Hepatocyte (in vitro differentiated cells): ENCODE results near the gene TRIM36. TPM values are rescaled to one million over a fixed set of nuclear protein-coding genes. Genes with fewer than 3 reads are reported as not detected.

Experiments used
- DNase-seq: peaks from one replicate; pipeline ENCODE4 v3.0.0-alpha.2; 2016; ENCODE audit warnings: low spot score
- H2AFZ ChIP-seq: fragments of 200-600 bp; sonication (generic); 2 replicates; pipeline ENCODE4 v1.6.0; 2016; ENCODE audit warnings: antibody characterized with exemption, mild to moderate bottlenecking
- H3K27ac ChIP-seq: fragments of 200-600 bp; sonication (generic); 2 replicates; pipeline ENCODE4 v1.5.1; 2016; ENCODE audit warnings: mild to moderate bottlenecking
- H3K27me3 ChIP-seq: fragments of 200-600 bp; sonication (generic); 2 replicates; pipeline ENCODE4 v1.6.1; 2016
- H3K36me3 ChIP-seq: fragments of 200-600 bp; sonication (generic); replicated peaks from 2 replicates; pipeline ENCODE4 v1.5.1; 2016; ENCODE audit warnings: low read depth; ENCODE audit not compliant: insufficient read depth
- H3K4me1 ChIP-seq: fragments of 200-600 bp; sonication (generic); 2 replicates; pipeline ENCODE4 v1.5.1; 2016; ENCODE audit warnings: mild to moderate bottlenecking, moderate library complexity; ENCODE audit not compliant: insufficient read depth
- H3K4me2 ChIP-seq: fragments of 200-600 bp; sonication (generic); 2 replicates; pipeline ENCODE4 v1.6.0; 2016
- H3K4me3 ChIP-seq: fragments of 200-600 bp; sonication (generic); 2 replicates; pipeline ENCODE4 v1.5.1; 2016; ENCODE audit warnings: mild to moderate bottlenecking
- H3K79me2 ChIP-seq: fragments of 200-600 bp; sonication (generic); 2 replicates; pipeline ENCODE4 v1.6.0; 2017; ENCODE audit warnings: mild to moderate bottlenecking
- H3K9me2 ChIP-seq: fragments of 200-600 bp; sonication (generic); replicated peaks from 2 replicates; pipeline ENCODE4 v1.6.0; 2017; ENCODE audit warnings: mild to moderate bottlenecking; ENCODE audit not compliant: insufficient read depth
- H3K9me3 ChIP-seq: fragments of 200-600 bp; sonication (generic); 2 replicates; pipeline ENCODE4 v1.5.1; 2016; ENCODE audit warnings: low read depth, mild to moderate bottlenecking
- H4K20me1 ChIP-seq: fragments of 200-600 bp; sonication (generic); 2 replicates; pipeline ENCODE4 v1.6.0; 2016; ENCODE audit warnings: mild to moderate bottlenecking; ENCODE audit not compliant: insufficient read depth, poor library complexity, severe bottlenecking
- EZH2 ChIP-seq: fragments of 200-600 bp; sonication (generic); IDR thresholded peaks from 2 replicates; pipeline ENCODE4 v1.6.1; 2016; ENCODE audit warnings: antibody characterized with exemption, mild to moderate bottlenecking, borderline replicate concordance
- EZH2phosphoT487 ChIP-seq: fragments of 200-600 bp; sonication (generic); IDR thresholded peaks from one replicate; pipeline ENCODE4 v1.6.1; 2018; ENCODE audit warnings: antibody characterized with exemption, mild to moderate bottlenecking, low read depth, moderate library complexity; ENCODE audit not compliant: unreplicated experiment, severe bottlenecking
- WGBS: methylation state at CpG from one replicate; pipeline ENCODE4 v1.1.6; 2016; ENCODE audit warnings: low lambda C conversion rate; ENCODE audit errors: missing lambda C conversion rate; 5-methylcytosine and 5-hydroxymethylcytosine counted together
- polyA plus RNA-seq: library from polyadenylated mRNA; unstranded; fragments of >200 nt; fragmentation: Nextera tagmentation; extraction: Ambion mirVana; gene quantifications from 2 replicates; pipeline ENCODE4 v1.2.1, GENCODE V29; 2016
- total RNA-seq: library from RNA; depleted of rRNA; stranded (reverse); fragments of >200 nt; gene quantifications from 2 replicates; pipeline ENCODE4 v1.2.3, GENCODE V29; 2014
- TF ChIP-seq, protein P1 (sequence below): fragments of 200-600 bp; sonication (generic); IDR thresholded peaks from 2 replicates; pipeline ENCODE4 v1.5.1; 2016; ENCODE audit warnings: antibody characterized with exemption, mild to moderate bottlenecking; ENCODE audit not compliant: poor library complexity

The TRIM36 gene
- total and polyA plus RNA-seq, 2 experiments from 2014 or later = 1.3 to 3.1 TPM

DNA sequence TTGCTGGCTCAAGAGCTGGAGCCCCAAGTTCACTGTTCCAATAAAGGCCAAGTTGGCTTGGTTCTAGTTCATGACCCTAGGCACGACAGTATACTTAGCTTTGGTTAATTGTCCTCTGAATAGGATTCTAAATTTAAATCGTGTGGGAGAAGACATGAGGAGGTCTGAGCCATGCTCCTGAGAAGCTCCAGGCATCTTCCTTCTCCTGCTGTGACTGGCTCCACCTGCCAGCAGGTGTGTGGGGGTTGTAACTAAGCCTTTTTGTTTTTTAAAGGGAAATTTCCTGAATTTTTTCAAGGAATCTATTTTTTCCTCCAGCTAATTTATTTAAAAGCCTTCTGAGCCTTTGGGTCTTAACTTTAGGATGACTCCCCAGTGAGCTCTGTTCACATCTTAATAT, 20.2 kb upstream of the TRIM36 start:
- WGBS = 31% methylated on average over 2 of the region's 2 CpGs
- Histone ChIP-seq H3K27ac (no peak overlapping the region), H3K27me3 (no peaks in the 10 kb centered on the region), H4K20me1 (no peaks in the 10 kb centered on the region), H3K79me2 (no peaks in the 10 kb centered on the region), H3K4me1 (peaks cover 6% of the 10 kb centered on the region), H3K4me2 (no peak overlapping the region), H3K9me2 (no peaks in the 10 kb centered on the region), H2AFZ (no peak overlapping the region), H3K4me3 (no peak overlapping the region), H3K36me3 (no peaks in the 10 kb centered on the region), H3K9me3 (no peaks in the 10 kb centered on the region)
- DNase-seq = no peak
- TF ChIP-seq EZH2 (no peak), EZH2phosphoT487 (no peak)
- TF ChIP-seq, protein P1, sequence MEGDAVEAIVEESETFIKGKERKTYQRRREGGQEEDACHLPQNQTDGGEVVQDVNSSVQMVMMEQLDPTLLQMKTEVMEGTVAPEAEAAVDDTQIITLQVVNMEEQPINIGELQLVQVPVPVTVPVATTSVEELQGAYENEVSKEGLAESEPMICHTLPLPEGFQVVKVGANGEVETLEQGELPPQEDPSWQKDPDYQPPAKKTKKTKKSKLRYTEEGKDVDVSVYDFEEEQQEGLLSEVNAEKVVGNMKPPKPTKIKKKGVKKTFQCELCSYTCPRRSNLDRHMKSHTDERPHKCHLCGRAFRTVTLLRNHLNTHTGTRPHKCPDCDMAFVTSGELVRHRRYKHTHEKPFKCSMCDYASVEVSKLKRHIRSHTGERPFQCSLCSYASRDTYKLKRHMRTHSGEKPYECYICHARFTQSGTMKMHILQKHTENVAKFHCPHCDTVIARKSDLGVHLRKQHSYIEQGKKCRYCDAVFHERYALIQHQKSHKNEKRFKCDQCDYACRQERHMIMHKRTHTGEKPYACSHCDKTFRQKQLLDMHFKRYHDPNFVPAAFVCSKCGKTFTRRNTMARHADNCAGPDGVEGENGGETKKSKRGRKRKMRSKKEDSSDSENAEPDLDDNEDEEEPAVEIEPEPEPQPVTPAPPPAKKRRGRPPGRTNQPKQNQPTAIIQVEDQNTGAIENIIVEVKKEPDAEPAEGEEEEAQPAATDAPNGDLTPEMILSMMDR = no peak

DNA sequence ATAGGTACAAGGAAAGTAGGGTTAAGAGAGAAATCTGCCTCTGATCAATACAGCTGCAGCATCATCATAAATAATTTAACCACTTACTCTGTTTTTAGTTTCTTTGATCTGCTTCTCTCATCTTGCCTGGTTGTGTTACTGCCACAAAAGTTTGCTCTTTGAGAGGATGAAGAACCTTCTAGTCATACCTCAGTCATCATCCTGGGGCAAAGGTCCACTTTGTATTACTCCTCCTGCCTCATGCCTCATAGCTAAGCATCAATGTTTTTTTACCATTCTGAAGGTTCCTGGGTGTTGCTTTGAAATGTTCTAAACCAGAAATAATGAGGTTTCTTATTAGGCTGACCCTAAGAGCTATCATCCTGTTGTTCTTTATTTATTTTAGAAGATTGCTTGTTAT, 17.1 kb upstream of the TRIM36 start:
- no peak overlapping the region for H3K4me3 ChIP-seq
- H3K27me3 ChIP-seq = peaks cover 23% of the 10 kb centered on the region
- no peak overlapping the region for H2AFZ ChIP-seq
- DNase-seq = no peak
- H3K9me2 ChIP-seq = no peaks in the 10 kb centered on the region
- TF ChIP-seq, protein P1 = no peak
- H3K9me3 ChIP-seq = no peaks in the 10 kb centered on the region
- no peaks in the 10 kb centered on the region for H3K4me1 ChIP-seq
- no peak overlapping the region for H3K27ac ChIP-seq
- no peak overlapping the region for H3K4me2 ChIP-seq
- H4K20me1 ChIP-seq = no peaks in the 10 kb centered on the region
- H3K79me2 ChIP-seq = no peaks in the 10 kb centered on the region
- no peaks in the 10 kb centered on the region for H3K36me3 ChIP-seq

DNA sequence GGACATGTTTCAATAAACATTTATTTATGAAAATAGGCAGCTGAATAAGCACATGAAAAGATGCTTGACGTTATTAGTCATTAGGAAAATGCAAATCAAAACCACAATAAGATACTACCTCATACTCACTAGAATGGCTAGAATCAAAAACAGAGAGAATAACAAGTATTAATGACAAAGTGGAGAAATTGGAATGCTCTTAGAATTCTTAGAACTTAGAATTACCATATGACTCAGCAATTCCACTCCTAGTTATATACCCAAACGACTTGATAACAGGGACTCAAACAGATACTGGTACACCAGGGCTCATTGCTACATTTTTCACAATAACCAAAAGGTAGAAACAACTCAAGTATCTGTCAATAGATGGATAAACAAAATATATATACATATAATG, 15.1 kb upstream of the TRIM36 start:
- no peak overlapping the region for H3K27ac ChIP-seq
- H3K9me3 ChIP-seq = no peaks in the 10 kb centered on the region
- WGBS = 68% methylated on average over 2 of the region's 2 CpGs
- peaks cover 44% of the 10 kb centered on the region for H3K27me3 ChIP-seq
- TF ChIP-seq, protein P1 = no peak
- TF ChIP-seq EZH2 (no peak), EZH2phosphoT487 (no peak)
- H3K4me3 ChIP-seq = no peak overlapping the region
- H3K36me3 ChIP-seq = no peaks in the 10 kb centered on the region
- no peaks in the 10 kb centered on the region for H3K79me2 ChIP-seq
- H4K20me1 ChIP-seq = no peaks in the 10 kb centered on the region
- DNase-seq = no peak
- no peak overlapping the region for H3K4me2 ChIP-seq
- no peak overlapping the region for H2AFZ ChIP-seq
- H3K4me1 ChIP-seq = no peaks in the 10 kb centered on the region
- no peaks in the 10 kb centered on the region for H3K9me2 ChIP-seq

DNA sequence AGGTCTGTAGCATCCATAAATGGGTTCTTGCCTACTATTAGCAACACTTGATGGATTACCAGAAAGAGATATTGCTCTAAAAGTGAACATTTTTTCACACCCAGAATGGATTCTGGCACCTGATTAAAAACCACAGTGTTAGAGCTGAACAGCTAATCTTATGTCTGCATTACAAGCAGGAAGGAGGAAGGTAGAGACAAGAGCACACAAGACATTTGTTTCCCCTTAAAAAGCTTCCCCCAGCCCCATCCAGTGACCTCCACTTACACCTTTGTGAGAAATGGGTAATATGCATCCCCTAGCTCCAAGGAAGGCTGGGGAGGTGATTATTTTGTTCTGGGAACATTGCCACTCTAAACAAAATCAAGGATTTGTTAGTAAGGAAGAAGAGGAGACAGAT, 12.0 kb upstream of the TRIM36 start:
- no peaks in the 10 kb centered on the region for H3K9me2 ChIP-seq

More for the DNA sequence above, 12.0 kb upstream of the TRIM36 start:
- Histone ChIP-seq H2AFZ (no peak overlapping the region), H3K79me2 (no peaks in the 10 kb centered on the region), H3K36me3 (no peaks in the 10 kb centered on the region), H4K20me1 (no peaks in the 10 kb centered on the region), H3K4me3 (no peak overlapping the region), H3K27ac (no peak overlapping the region), H3K9me3 (no peaks in the 10 kb centered on the region), H3K4me2 (no peak overlapping the region), H3K27me3 (peaks cover 74% of the 10 kb centered on the region), H3K4me1 (no peaks in the 10 kb centered on the region)
- DNase-seq = no peak
- TF ChIP-seq EZH2 (no peak), EZH2phosphoT487 (no peak)
- TF ChIP-seq, protein P1 = no peak
